CD14-positive monocyte (primary cell): ENCODE measurements around the gene RBM41. TPM values are rescaled to one million over a fixed set of nuclear protein-coding genes. Genes with fewer than 3 reads are reported as not detected.

Source experiments
- DNase-seq, 3 donors: peaks; one replicate each; pipeline ENCODE4 v3.0.0-alpha.2; 2011 to 2022
- H2AFZ ChIP-seq: 2 replicates; pipeline ENCODE4 v1.6.0; 2012; ENCODE audit warnings: mild to moderate bottlenecking, low read depth, low read length, inconsistent platforms; ENCODE audit not compliant: insufficient read depth, poor library complexity, severe bottlenecking
- H3K27ac ChIP-seq, 2 donors: 1 replicate in 1 of 2; 2 replicates in 1 of 2; pipeline ENCODE4 v1.5.1; 2012 to 2013; ENCODE audit warnings: low read length in 2 of 2, control low read depth in 1 of 2, inconsistent platforms in 1 of 2, low read depth in 1 of 2, mild to moderate bottlenecking in 1 of 2
- H3K27me3 ChIP-seq, 2 donors: one replicate each; pipeline versions ENCODE4 v1.6.0 to v1.6.1; 2011 to 2013; ENCODE audit warnings: low read length in 2 of 2; ENCODE audit not compliant: control insufficient read depth in 2 of 2, insufficient read depth in 2 of 2
- H3K36me3 ChIP-seq, 2 donors: replicated peaks in 1 of 2; 1 replicate in 1 of 2; 2 replicates in 1 of 2; pipeline versions ENCODE4 v1.5.1 to v1.6.1; 2012 to 2013; ENCODE audit warnings: low read length in 2 of 2, control low read depth in 1 of 2, inconsistent platforms in 1 of 2, mild to moderate bottlenecking in 1 of 2; ENCODE audit not compliant: insufficient read depth in 2 of 2, control insufficient read depth in 1 of 2
- H3K4me1 ChIP-seq, 2 donors: 1 replicate in 1 of 2; 2 replicates in 1 of 2; pipeline versions ENCODE4 v1.5.1 to v1.6.1; 2012 to 2013; ENCODE audit warnings: low read length in 2 of 2, control low read depth in 1 of 2, inconsistent platforms in 1 of 2, mild to moderate bottlenecking in 1 of 2, moderate library complexity in 1 of 2; ENCODE audit not compliant: insufficient read depth in 2 of 2, control insufficient read depth in 1 of 2
- H3K4me2 ChIP-seq: replicated peaks from 2 replicates; pipeline ENCODE3; 2012; ENCODE audit warnings: low read length, moderate library complexity, mild to moderate bottlenecking; ENCODE audit not compliant: poor library complexity, severe bottlenecking; ENCODE audit errors: extremely low read depth
- H3K4me3 ChIP-seq, 3 experiments: fragments of 200-600 bp in 1 of 3; sonication (generic) in 1 of 3; replicated peaks in 1 of 3; 1 replicate in 2 of 3; 2 replicates in 1 of 3; pipeline ENCODE4 v1.5.1; 2011 to 2013; ENCODE audit warnings: low read length in 3 of 3, mild to moderate bottlenecking in 3 of 3, control low read depth in 2 of 3, low read depth in 2 of 3, inconsistent platforms in 1 of 3, moderate library complexity in 1 of 3
- H3K79me2 ChIP-seq: 2 replicates; pipeline ENCODE4 v1.6.0; 2012; ENCODE audit warnings: mild to moderate bottlenecking, control low read depth, inconsistent platforms, low read length, moderate library complexity; ENCODE audit not compliant: insufficient read depth
- H3K9ac ChIP-seq: 2 replicates; pipeline ENCODE4 v1.6.0; 2017; ENCODE audit warnings: low read length, mild to moderate bottlenecking; ENCODE audit not compliant: insufficient read depth, poor library complexity, severe bottlenecking
- H3K9me3 ChIP-seq, 2 donors: replicated peaks in 1 of 2; 1 replicate in 1 of 2; 2 replicates in 1 of 2; pipeline versions ENCODE4 v1.5.1 to v1.6.1; 2012 to 2013; ENCODE audit warnings: low read length in 2 of 2, control low read depth in 1 of 2; ENCODE audit not compliant: control insufficient read depth in 1 of 2, insufficient read depth in 1 of 2
- H4K20me1 ChIP-seq: 2 replicates; pipeline ENCODE4 v1.6.0; 2012; ENCODE audit warnings: mild to moderate bottlenecking, low read length, control low read depth, moderate library complexity; ENCODE audit not compliant: insufficient read depth
- H3K27ac Mint-ChIP-seq, 7 donors: one replicate each; pipeline ENCODE4 v1.8.0; 2020; ENCODE audit warnings: mild to moderate bottlenecking in 7 of 7, mixed read lengths in 7 of 7, moderate library complexity in 6 of 7, inconsistent platforms in 2 of 7
- H3K27me3 Mint-ChIP-seq, 3 donors: one replicate each; pipeline ENCODE4 v1.8.0; 2021 to 2022; ENCODE audit warnings: low read depth in 3 of 3, mild to moderate bottlenecking in 3 of 3, mixed read lengths in 3 of 3, moderate library complexity in 3 of 3, inconsistent platforms in 1 of 3
- H3K36me3 Mint-ChIP-seq, 2 donors: one replicate each; pipeline ENCODE4 v1.8.0; 2020; ENCODE audit warnings: mixed read lengths in 2 of 2, inconsistent platforms in 1 of 2, mild to moderate bottlenecking in 1 of 2
- H3K4me1 Mint-ChIP-seq: one replicate; pipeline ENCODE4 v1.8.0; 2020; ENCODE audit warnings: mild to moderate bottlenecking, mixed read lengths
- H3K4me3 Mint-ChIP-seq, 2 donors: one replicate each; pipeline ENCODE4 v1.8.0; 2020; ENCODE audit warnings: mild to moderate bottlenecking in 2 of 2, mixed read lengths in 2 of 2, moderate library complexity in 1 of 2
- H3K9me3 Mint-ChIP-seq, 7 donors: one replicate each; pipeline ENCODE4 v1.8.0; 2020 to 2022; ENCODE audit warnings: mixed read lengths in 7 of 7, mild to moderate bottlenecking in 6 of 7, moderate library complexity in 6 of 7, inconsistent platforms in 2 of 7
- CTCF ChIP-seq: fragments of 200-600 bp; IDR thresholded peaks from one replicate; pipeline ENCODE4 v1.8.0; 2022; ENCODE audit warnings: antibody characterized with exemption, mild to moderate bottlenecking
- WGBS: methylation state at CpG from one replicate; pipeline ENCODE4 v1.1.5; 2013; ENCODE audit warnings: missing lambda C conversion rate; ENCODE audit not compliant: insufficient coverage; 5-methylcytosine and 5-hydroxymethylcytosine counted together
- intact Hi-C, 2 donors: fragments of 100-400 bp; cut with micrococcal nuclease; formaldehyde crosslinking; loops; one replicate each; pipeline versions ENCODE4 v1.15.0 to v1.15.1; 2023
- polyA plus RNA-seq, 3 donors: library from polyadenylated mRNA; depleted of rRNA in 1 of 3; unstranded in 2 of 3; stranded (reverse) in 1 of 3; fragments of 300-500 nt in 2 of 3; fragments of >200 nt in 1 of 3; fragmentation: Illumina TruSeq in 2 of 3; gene quantifications; 1 replicate in 2 of 3; 2 replicates in 1 of 3; pipeline ENCODE4 v1.2.3, GENCODE V29; 2012 to 2021

The RBM41 gene
- polyA plus RNA-seq, 3 donors = 3.9 to 9.5 (median 8.6) TPM

GRCh38 chrX:107047622-107048021 is 71.0 kb downstream of the RBM41 start:
- Mint-ChIP-seq H3K4me3 (no peak overlapping the region), H3K27ac (no peak overlapping the region), H3K9me3 (peaks cover 0 to 3% (median 0%) of the 10 kb centered on the region in 7 donors), H3K4me1 (peaks cover 3% of the 10 kb centered on the region), H3K27me3 (peaks cover 0 to 11% (median 1%) of the 10 kb centered on the region in 3 donors), H3K36me3 (no peaks in the 10 kb centered on the region)
- intact Hi-C loops = no loop called here
- H2AFZ ChIP-seq = no peak overlapping the region
- no peaks in the 10 kb centered on the region for H3K27me3 ChIP-seq
- no peak for TF ChIP-seq CTCF
- H3K36me3 ChIP-seq = no peaks in the 10 kb centered on the region
- no CpG with 5 or more reads among the region's 1 CpG for WGBS
- no peaks in the 10 kb centered on the region for H3K79me2 ChIP-seq
- H3K4me3 ChIP-seq = no peak overlapping the region
- H3K4me2 ChIP-seq = no peak overlapping the region
- H3K4me1 ChIP-seq = no peaks in the 10 kb centered on the region
- no peak overlapping the region for H3K27ac ChIP-seq
- no peak overlapping the region for H3K9ac ChIP-seq
- H3K9me3 ChIP-seq = no peaks in the 10 kb centered on the region
- no peaks in the 10 kb centered on the region for H4K20me1 ChIP-seq
- DNase-seq = no peak

- peaks cover 1 to 5% (median 2%) of the 10 kb centered on the region in 3 donors for H3K27me3 Mint-ChIP-seq
- no CpG with 5 or more reads among the region's 1 CpG for WGBS
These were observed 88.9 kb downstream of the RBM41 start for GRCh38 chrX:107029752-107030151.

More at GRCh38 chrX:107029752-107030151, 88.9 kb downstream of the RBM41 start:
- no peaks in the 10 kb centered on the region for H3K36me3 ChIP-seq
- no peaks in the 10 kb centered on the region for H3K4me1 Mint-ChIP-seq
- H3K9me3 ChIP-seq = no peaks in the 10 kb centered on the region
- no peak overlapping the region for H3K4me3 Mint-ChIP-seq
- H3K27ac ChIP-seq = no peak overlapping the region
- no peak overlapping the region for H2AFZ ChIP-seq
- TF ChIP-seq CTCF = no peak
- no peak for DNase-seq
- intact Hi-C loops = no loop called here
- no peaks in the 10 kb centered on the region for H3K27me3 ChIP-seq
- no peaks in the 10 kb centered on the region for H3K36me3 Mint-ChIP-seq
- H3K4me3 ChIP-seq = no peak overlapping the region
- H3K9me3 Mint-ChIP-seq = no peaks in the 10 kb centered on the region
- H3K4me1 ChIP-seq = no peaks in the 10 kb centered on the region
- H3K4me2 ChIP-seq = no peak overlapping the region
- no peak overlapping the region for H3K27ac Mint-ChIP-seq
- H4K20me1 ChIP-seq = no peaks in the 10 kb centered on the region
- no peaks in the 10 kb centered on the region for H3K79me2 ChIP-seq
- H3K9ac ChIP-seq = no peak overlapping the region
